ENCODE data around the gene RFX2. TPM values are rescaled to one million over a fixed set of nuclear protein-coding genes. Genes with fewer than 3 reads are reported as not detected.
A peak's percentile ranks its signal among the peaks of the same experiment; 100 is the strongest.
"Not testable (repeated sequence)": the region's sequence is repeated elsewhere in the genome, so short reads cannot be mapped to it uniquely, and the experiment has no call there.

The RFX2 gene
- total RNA-seq, 2 donors from 2014 or later = 14.0 to 14.8 TPM

GRCh38 chr19:5964816-5965565 is 145.3 kb downstream of the RFX2 start:
- Histone ChIP-seq H3K36me3 (replicated peaks in 1 of 2; ENCODE audit: insufficient read depth in 1 of 2, low read depth in 2 of 2) (no peaks in the 10 kb centered on the region), H3K27ac (peak overlapping the region; percentile 26 to 95 (median 86)), H3K9me3 (no peaks in the 10 kb centered on the region), H3K27me3 (no peaks in the 10 kb centered on the region), H3K4me3 (no peak overlapping the region), H3K4me1 (peaks cover 96% of the 10 kb centered on the region)
- intact Hi-C loops (cut with DNase I) = no loop called here
- TF ChIP-seq POLR2A (IDR thresholded peaks at IDR 0.05) (no peak), CTCF (IDR thresholded peaks at IDR 0.05) (no peak)
- DNase-seq (no peak), ATAC-seq (no peak)
- WGBS, 2 donors = 78 to 85% methylated on average over 2 to 5 of the region's 5 CpGs

GRCh38 chr19:5963855-5964254 is 146.4 kb downstream of the RFX2 start:
- 94 to 96% methylated on average over 2 to 7 of the region's 7 CpGs for WGBS, 2 donors
- TF ChIP-seq POLR2A (IDR thresholded peaks at IDR 0.05) = no peak
- no peak for TF ChIP-seq CTCF (IDR thresholded peaks at IDR 0.05)
- Histone ChIP-seq H3K4me1 (peaks cover 96% of the 10 kb centered on the region), H3K9me3 (no peaks in the 10 kb centered on the region), H3K36me3 (replicated peaks in 1 of 2; ENCODE audit: insufficient read depth in 1 of 2, low read depth in 2 of 2) (no peaks in the 10 kb centered on the region), H3K27ac (peak overlapping the region in 3 of 4 donors; percentile 81 to 95 (median 84)), H3K27me3 (no peaks in the 10 kb centered on the region), H3K4me3 (no peak overlapping the region)
- DNase-seq (no peak), ATAC-seq (no peak)
- intact Hi-C loops (cut with DNase I) = no loop called here

GRCh38 chr19:5963259-5963658 is 147.0 kb downstream of the RFX2 start:
- Histone ChIP-seq H3K27ac (peak overlapping the region; percentile 79 to 95 (median 82)), H3K4me1 (peaks cover 96% of the 10 kb centered on the region)
- H3K9me3 ChIP-seq; H3K27me3 ChIP-seq; DNase-seq; H3K4me3 ChIP-seq; H3K36me3 ChIP-seq (replicated peaks in 1 of 2; ENCODE audit: insufficient read depth in 1 of 2, low read depth in 2 of 2); intact Hi-C loops (cut with DNase I); ATAC-seq: not testable (repeated sequence)
- 80 to 83% methylated on average over 6 of the region's 6 CpGs for WGBS, 2 donors

- ATAC-seq (peak; percentile 82), DNase-seq (peak; percentile 69 to 92 (median 88))
- no peaks in the 10 kb centered on the region for H3K27me3 ChIP-seq
- no peaks in the 10 kb centered on the region for H3K36me3 ChIP-seq (replicated peaks in 1 of 2; ENCODE audit: insufficient read depth in 1 of 2, low read depth in 2 of 2)
- H3K9me3 ChIP-seq = no peaks in the 10 kb centered on the region
- H3K4me3 ChIP-seq = no peak overlapping the region
- H3K27ac ChIP-seq = peak overlapping the region; percentile 79 to 95 (median 82)
- H3K4me1 ChIP-seq = peaks cover 92% of the 10 kb centered on the region
- TF ChIP-seq CTCF (IDR thresholded peaks at IDR 0.05) (peak in 1 of 7 experiments; percentile 4), POLR2A (IDR thresholded peaks at IDR 0.05) (peak; percentile 44 to 58 (median 44))
- intact Hi-C loops (cut with DNase I) = no loop called here
- 17% methylated on average over 22 to 29 of the region's 29 CpGs for WGBS, 2 donors
Measured at GRCh38 chr19:5961969-5962945, 148.0 kb downstream of the RFX2 start.

GRCh38 chr19:5961641-5961968 is 148.7 kb downstream of the RFX2 start:
- H3K4me1 ChIP-seq = peaks cover 92% of the 10 kb centered on the region
- H3K4me3 ChIP-seq; H3K27me3 ChIP-seq; DNase-seq; H3K9me3 ChIP-seq; ATAC-seq; intact Hi-C loops (cut with DNase I); H3K36me3 ChIP-seq (replicated peaks in 1 of 2; ENCODE audit: insufficient read depth in 1 of 2, low read depth in 2 of 2): not testable (repeated sequence)
- 38 to 49% methylated on average over 6 of the region's 6 CpGs for WGBS, 2 donors
- peak overlapping the region; percentile 79 to 95 (median 82) for H3K27ac ChIP-seq

All from body of pancreas (tissue), 4 donors.